Rectal smooth muscle tissue (tissue), 1 donor: ENCODE data around the gene RNASE1.
A peak's percentile ranks its signal among the peaks of the same experiment; 100 is the strongest.
"Not testable (repeated sequence)": the region's sequence is repeated elsewhere in the genome, so short reads cannot be mapped to it uniquely, and the experiment has no call there.

Experiments
- H3K27ac ChIP-seq: one replicate; pipeline ENCODE4 v1.7.0; 2013; ENCODE audit warnings: low read depth, low read length, inconsistent platforms
- H3K27me3 ChIP-seq: one replicate; pipeline ENCODE4 v1.7.0; 2013; ENCODE audit warnings: low read length; ENCODE audit not compliant: control insufficient read depth, insufficient read depth
- H3K36me3 ChIP-seq: one replicate; pipeline ENCODE4 v1.7.0; 2013; ENCODE audit warnings: low read length; ENCODE audit not compliant: control insufficient read depth, insufficient read depth
- H3K4me1 ChIP-seq: one replicate; pipeline ENCODE4 v1.7.0; 2013; ENCODE audit warnings: low read length; ENCODE audit not compliant: control insufficient read depth, insufficient read depth
- H3K4me3 ChIP-seq: one replicate; pipeline ENCODE4 v1.7.0; 2013; ENCODE audit warnings: low read length
- H3K9ac ChIP-seq: one replicate; pipeline ENCODE4 v1.7.0; 2013; ENCODE audit warnings: low read length

RNASE1 gene

GRCh38 chr14:20823859-20824258 is 21.2 kb upstream of the RNASE1 start:
- Histone ChIP-seq H3K4me3 (no peak overlapping the region), H3K27ac (no peak overlapping the region), H3K9ac (no peak overlapping the region), H3K4me1 (no peaks in the 10 kb centered on the region), H3K27me3 (no peaks in the 10 kb centered on the region), H3K36me3 (no peaks in the 10 kb centered on the region)

- H3K27me3 ChIP-seq, H3K4me3 ChIP-seq, H3K27ac ChIP-seq, H3K4me1 ChIP-seq, H3K36me3 ChIP-seq, H3K9ac ChIP-seq: not testable (repeated sequence)
Measured at GRCh38 chr14:20821521-20822108, 19.0 kb upstream of the RNASE1 start.

- Histone ChIP-seq H3K36me3 (no peaks in the 10 kb centered on the region), H3K9ac (no peak overlapping the region), H3K4me3 (no peak overlapping the region), H3K4me1 (no peaks in the 10 kb centered on the region), H3K27me3 (no peaks in the 10 kb centered on the region), H3K27ac (no peak overlapping the region)
Measured at GRCh38 chr14:20820063-20820904, 17.6 kb upstream of the RNASE1 start.

GRCh38 chr14:20818861-20819260 is 16.2 kb upstream of the RNASE1 start:
- Histone ChIP-seq H3K27me3 (no peaks in the 10 kb centered on the region), H3K4me3 (no peak overlapping the region)

GRCh38 chr14:20815946-20816345 is 13.3 kb upstream of the RNASE1 start:
- H3K27me3 ChIP-seq, H3K4me1 ChIP-seq, H3K9ac ChIP-seq, H3K36me3 ChIP-seq, H3K4me3 ChIP-seq, H3K27ac ChIP-seq: not testable (repeated sequence)

More at GRCh38 chr14:20818861-20819260, 16.2 kb upstream of the RNASE1 start:
- Histone ChIP-seq H3K36me3 (no peaks in the 10 kb centered on the region), H3K27ac (no peak overlapping the region), H3K9ac (no peak overlapping the region), H3K4me1 (no peaks in the 10 kb centered on the region)

GRCh38 chr14:20811986-20812975 is 9.6 kb upstream of the RNASE1 start:
- H3K9ac ChIP-seq, result no peak overlapping the region
- H3K4me1 ChIP-seq, result no peaks in the 10 kb centered on the region
- H3K36me3 ChIP-seq, result no peaks in the 10 kb centered on the region
- H3K4me3 ChIP-seq, result no peak overlapping the region
- H3K27ac ChIP-seq, result no peak overlapping the region
- no peaks in the 10 kb centered on the region for H3K27me3 ChIP-seq

- no peaks in the 10 kb centered on the region for H3K4me1 ChIP-seq
- H3K9ac ChIP-seq, result no peak overlapping the region
- H3K27me3 ChIP-seq, result no peaks in the 10 kb centered on the region
- H3K4me3 ChIP-seq, result no peak overlapping the region
- no peak overlapping the region for H3K27ac ChIP-seq
- H3K36me3 ChIP-seq, result no peaks in the 10 kb centered on the region
Measured at GRCh38 chr14:20809917-20810316, 7.3 kb upstream of the RNASE1 start.

- no peaks in the 10 kb centered on the region for H3K27me3 ChIP-seq
- no peaks in the 10 kb centered on the region for H3K36me3 ChIP-seq
- H3K27ac ChIP-seq, result no peak overlapping the region
- no peak overlapping the region for H3K4me3 ChIP-seq
- no peaks in the 10 kb centered on the region for H3K4me1 ChIP-seq
- H3K9ac ChIP-seq, result no peak overlapping the region
Measured at GRCh38 chr14:20808162-20808483, 5.5 kb upstream of the RNASE1 start.

- Histone ChIP-seq H3K4me1 (no peaks in the 10 kb centered on the region), H3K36me3 (no peaks in the 10 kb centered on the region), H3K9ac (no peak overlapping the region), H3K4me3 (no peak overlapping the region), H3K27ac (no peak overlapping the region), H3K27me3 (no peaks in the 10 kb centered on the region)
Measured at GRCh38 chr14:20807304-20808161, 4.9 kb upstream of the RNASE1 start.

- Histone ChIP-seq H3K27me3 (no peaks in the 10 kb centered on the region), H3K9ac (no peak overlapping the region), H3K4me1 (no peaks in the 10 kb centered on the region), H3K4me3 (no peak overlapping the region), H3K27ac (no peak overlapping the region), H3K36me3 (no peaks in the 10 kb centered on the region)
Measured at GRCh38 chr14:20805485-20805884, 2.8 kb upstream of the RNASE1 start.

- peaks cover 5% of the 10 kb centered on the region for H3K4me1 ChIP-seq
- H3K4me3 ChIP-seq, result no peak overlapping the region
- peak overlapping the region; percentile 34 for H3K27ac ChIP-seq
- no peaks in the 10 kb centered on the region for H3K27me3 ChIP-seq
- H3K36me3 ChIP-seq, result no peaks in the 10 kb centered on the region
- no peak overlapping the region for H3K9ac ChIP-seq
Measured at GRCh38 chr14:20803223-20803622, 579 bp upstream of the RNASE1 start.

- Histone ChIP-seq H3K4me1 (peaks cover 5% of the 10 kb centered on the region), H3K27ac (no peak overlapping the region), H3K27me3 (no peaks in the 10 kb centered on the region), H3K9ac (no peak overlapping the region), H3K4me3 (peak overlapping the region; percentile 44), H3K36me3 (no peaks in the 10 kb centered on the region)
Measured at GRCh38 chr14:20801726-20802125, 918 bp downstream of the RNASE1 start.
